HG03097 (cell line): ENCODE results near the gene CDX1.

Source experiments
- ATAC-seq: cut with Tn5 transposase; IDR thresholded peaks from one replicate; pipeline ENCODE4 v1.9.1; 2021; ENCODE audit not compliant: unreplicated experiment, low FRiP score

The CDX1 gene

GRCh38 chr5:150130493-150130922 is 36.1 kb upstream of the CDX1 start:
- ATAC-seq, result no peak

- ATAC-seq, result no peak
These were observed 35.1 kb upstream of the CDX1 start for GRCh38 chr5:150131461-150131860.

GRCh38 chr5:150131978-150132694 is 34.4 kb upstream of the CDX1 start:
- no peak for ATAC-seq

GRCh38 chr5:150132740-150133139 is 33.8 kb upstream of the CDX1 start:
- ATAC-seq, result no peak

- ATAC-seq, result no peak
These were observed 32.9 kb upstream of the CDX1 start for GRCh38 chr5:150133581-150134197.

GRCh38 chr5:150134198-150134588 is 32.4 kb upstream of the CDX1 start:
- ATAC-seq, result no peak

GRCh38 chr5:150135557-150136304 is 30.8 kb upstream of the CDX1 start:
- no peak for ATAC-seq

- no peak for ATAC-seq
These were observed 30.0 kb upstream of the CDX1 start for GRCh38 chr5:150136305-150137167.

- ATAC-seq, result no peak
These were observed 29.2 kb upstream of the CDX1 start for GRCh38 chr5:150137168-150137957.

- no peak for ATAC-seq
These were observed 28.6 kb upstream of the CDX1 start for GRCh38 chr5:150137997-150138396.

GRCh38 chr5:150138551-150139265 is 27.9 kb upstream of the CDX1 start:
- no peak for ATAC-seq

GRCh38 chr5:150139334-150139733 is 27.2 kb upstream of the CDX1 start:
- ATAC-seq, result no peak

GRCh38 chr5:150140830-150141229 is 25.7 kb upstream of the CDX1 start:
- ATAC-seq, result no peak

GRCh38 chr5:150141544-150142184 is 24.9 kb upstream of the CDX1 start:
- ATAC-seq, result no peak

- ATAC-seq, result no peak
These were observed 24.2 kb upstream of the CDX1 start for GRCh38 chr5:150142185-150142958.

GRCh38 chr5:150142959-150143349 is 23.6 kb upstream of the CDX1 start:
- ATAC-seq, result no peak

- no peak for ATAC-seq
These were observed 23.0 kb upstream of the CDX1 start for GRCh38 chr5:150143350-150144245.
